Caco-2 (cell line): ENCODE results near the gene PTH2. TPM values are rescaled to one million over a fixed set of nuclear protein-coding genes. Genes with fewer than 3 reads are reported as not detected.

Experiments used
- BruUV-seq: library from RNA; stranded (reverse); fragments of 400-500 nt; replicated peaks from 2 replicates; lab custom pipeline; 2021; lab: Mats Ljungman, UMichigan
- CTCF ChIA-PET: fragments of 300-600 bp; sonication (Branson Sonifier 250); formaldehyde crosslinking; loops from one replicate; lab custom pipeline; 2022; ENCODE audit warnings: antibody characterized with exemption; lab: Charles Lee
- POLR2A ChIA-PET: fragments of 300-600 bp; sonication (Branson Sonifier 250); formaldehyde crosslinking; loops from one replicate; lab custom pipeline; 2022; ENCODE audit warnings: antibody characterized with exemption; lab: Charles Lee
- DNase-seq, 2 experiments: peaks; one replicate each; pipeline versions ENCODE4 v3.0.0 to v3.0.0-alpha.2; 2020 to 2022
- H3K27me3 ChIP-seq: replicated peaks from 2 replicates; pipeline ENCODE4 v1.6.0; 2011; ENCODE audit warnings: low read length; ENCODE audit not compliant: control insufficient read depth, insufficient read depth
- H3K36me3 ChIP-seq: 2 replicates; pipeline ENCODE4 v1.5.1; 2011; ENCODE audit warnings: low read length; ENCODE audit not compliant: control insufficient read depth, insufficient read depth
- H3K4me1 ChIP-seq: fragments of 250-450 bp; sonication (Bioruptor Pico); 2 replicates; pipeline ENCODE4 v1.5.1; 2020; ENCODE audit warnings: mild to moderate bottlenecking
- H3K4me3 ChIP-seq: 2 replicates; pipeline ENCODE4 v1.5.1; 2011; ENCODE audit warnings: low read depth, mild to moderate bottlenecking, control low read depth, low read length
- H3K9me3 ChIP-seq: fragments of 250-450 bp; sonication (Bioruptor Pico); 2 replicates; pipeline ENCODE4 v1.5.1; 2020; ENCODE audit warnings: mild to moderate bottlenecking, moderate library complexity
- H3K27ac Mint-ChIP-seq: one replicate; pipeline ENCODE4 v1.8.0; 2022; ENCODE audit warnings: mixed read lengths; ENCODE audit not compliant: unreplicated experiment
- H3K27me3 Mint-ChIP-seq: one replicate; pipeline ENCODE4 v1.8.0; 2022; ENCODE audit warnings: mixed read lengths; ENCODE audit not compliant: insufficient read depth, unreplicated experiment
- H3K36me3 Mint-ChIP-seq: one replicate; pipeline ENCODE4 v1.8.0; 2022; ENCODE audit warnings: mild to moderate bottlenecking, mixed read lengths; ENCODE audit not compliant: insufficient read depth, unreplicated experiment
- H3K4me1 Mint-ChIP-seq: one replicate; pipeline ENCODE4 v1.8.0; 2022; ENCODE audit warnings: low read depth, mixed read lengths; ENCODE audit not compliant: unreplicated experiment
- H3K4me3 Mint-ChIP-seq: one replicate; pipeline ENCODE4 v1.8.0; 2022; ENCODE audit warnings: mild to moderate bottlenecking, moderate library complexity, mixed read lengths; ENCODE audit not compliant: unreplicated experiment
- H3K9me3 Mint-ChIP-seq: one replicate; pipeline ENCODE4 v1.8.0; 2022; ENCODE audit warnings: mixed read lengths; ENCODE audit not compliant: unreplicated experiment
- intact Hi-C: fragments of 100-400 bp; cut with micrococcal nuclease; formaldehyde crosslinking; loops from one replicate; pipeline ENCODE4 v1.10.0; 2022; ENCODE audit not compliant: unreplicated experiment
- total RNA-seq: library from RNA; stranded (reverse); gene quantifications from 2 replicates; pipeline ENCODE4 v1.2.3, GENCODE V29; 2022
- TF ChIP-seq, protein P1 (sequence below), 2 experiments: fragments of 200-600 bp in 1 of 2; IDR thresholded peaks; 1 replicate in 1 of 2; 2 replicates in 1 of 2; pipeline versions ENCODE4 v1.5.1 to v1.8.0; 2011 to 2022; ENCODE audit warnings: antibody characterized with exemption in 1 of 2, control low read depth in 1 of 2, inconsistent platforms in 1 of 2, low read depth in 1 of 2, low read length in 1 of 2, mild to moderate bottlenecking in 1 of 2, moderate library complexity in 1 of 2; ENCODE audit not compliant: insufficient read depth in 1 of 2, severe bottlenecking in 1 of 2, unreplicated experiment in 1 of 2

The PTH2 gene
- total RNA-seq, 1 experiment from 2014 or later = not detected

DNA sequence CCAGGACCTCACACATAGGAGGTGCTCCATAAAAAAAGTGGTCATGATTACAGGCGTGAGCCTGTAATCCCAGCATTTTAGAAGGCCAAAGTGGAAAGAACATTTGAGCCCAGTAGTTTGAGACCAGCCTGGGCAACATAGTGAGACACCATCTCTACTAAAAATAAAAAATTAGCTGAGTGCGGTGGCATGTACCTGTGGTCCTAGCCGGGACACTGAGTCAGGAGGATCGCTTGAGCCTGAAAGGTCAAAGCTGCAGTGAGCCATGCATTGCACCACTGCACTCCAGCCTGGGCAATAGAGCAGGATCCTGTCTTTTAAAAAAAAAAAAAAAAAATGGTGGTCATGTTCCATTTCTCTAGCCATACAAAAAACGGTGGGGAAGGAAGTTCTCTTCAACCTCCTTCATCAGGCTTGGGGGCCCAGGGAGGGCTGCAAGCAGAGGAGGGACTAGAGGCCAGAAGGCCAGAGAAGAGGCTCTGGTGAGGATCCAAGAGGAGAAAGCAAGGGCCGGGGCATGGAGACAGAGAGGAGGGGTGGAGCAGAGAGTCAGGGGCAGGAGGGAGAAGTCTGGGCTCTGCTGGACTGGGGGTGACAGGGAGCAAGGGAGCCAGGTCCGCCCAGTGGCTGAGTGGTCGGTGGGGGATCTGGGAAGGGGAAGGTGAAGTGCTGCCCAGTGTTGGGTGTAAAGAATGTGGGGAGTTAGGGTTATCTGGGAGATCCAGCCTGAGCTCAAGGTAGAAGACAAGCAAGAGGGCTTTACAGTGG lies 26.3 kb downstream of the PTH2 start:
- Histone ChIP-seq H3K36me3 (no peaks in the 10 kb centered on the region), H3K4me1 (peaks cover 28% of the 10 kb centered on the region), H3K9me3 (no peaks in the 10 kb centered on the region), H3K4me3 (no peak overlapping the region), H3K27me3 (no peaks in the 10 kb centered on the region)
- no peaks in the 10 kb centered on the region for H3K36me3 Mint-ChIP-seq
- no peak overlapping the region for H3K27ac Mint-ChIP-seq
- TF ChIP-seq, protein P1, sequence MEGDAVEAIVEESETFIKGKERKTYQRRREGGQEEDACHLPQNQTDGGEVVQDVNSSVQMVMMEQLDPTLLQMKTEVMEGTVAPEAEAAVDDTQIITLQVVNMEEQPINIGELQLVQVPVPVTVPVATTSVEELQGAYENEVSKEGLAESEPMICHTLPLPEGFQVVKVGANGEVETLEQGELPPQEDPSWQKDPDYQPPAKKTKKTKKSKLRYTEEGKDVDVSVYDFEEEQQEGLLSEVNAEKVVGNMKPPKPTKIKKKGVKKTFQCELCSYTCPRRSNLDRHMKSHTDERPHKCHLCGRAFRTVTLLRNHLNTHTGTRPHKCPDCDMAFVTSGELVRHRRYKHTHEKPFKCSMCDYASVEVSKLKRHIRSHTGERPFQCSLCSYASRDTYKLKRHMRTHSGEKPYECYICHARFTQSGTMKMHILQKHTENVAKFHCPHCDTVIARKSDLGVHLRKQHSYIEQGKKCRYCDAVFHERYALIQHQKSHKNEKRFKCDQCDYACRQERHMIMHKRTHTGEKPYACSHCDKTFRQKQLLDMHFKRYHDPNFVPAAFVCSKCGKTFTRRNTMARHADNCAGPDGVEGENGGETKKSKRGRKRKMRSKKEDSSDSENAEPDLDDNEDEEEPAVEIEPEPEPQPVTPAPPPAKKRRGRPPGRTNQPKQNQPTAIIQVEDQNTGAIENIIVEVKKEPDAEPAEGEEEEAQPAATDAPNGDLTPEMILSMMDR (IDR thresholded peaks at IDR 0.05; ENCODE audit: insufficient read depth in 1 of 2, low read depth in 1 of 2, low read length in 1 of 2, severe bottlenecking in 1 of 2, unreplicated experiment in 1 of 2) = no peak
- POLR2A ChIA-PET = interaction anchor here (0.6 kb wide), 1 partner anchor 1969 kb away, joined by 5 read pairs; no protein-coding TSS in a partner anchor
- H3K27me3 Mint-ChIP-seq = peaks cover 2% of the 10 kb centered on the region
- peaks cover 17% of the 10 kb centered on the region for H3K4me1 Mint-ChIP-seq
- no peak for DNase-seq
- intact Hi-C loops = no loop called here
- BruUV-seq = no TSS peak
- CTCF ChIA-PET = interaction anchor here (0.5 kb wide), 1 partner anchor 55 kb away, joined by 5 read pairs; the partner anchor contains the start of gene PIH1D1
- no peaks in the 10 kb centered on the region for H3K9me3 Mint-ChIP-seq
- no peak overlapping the region for H3K4me3 Mint-ChIP-seq

DNA sequence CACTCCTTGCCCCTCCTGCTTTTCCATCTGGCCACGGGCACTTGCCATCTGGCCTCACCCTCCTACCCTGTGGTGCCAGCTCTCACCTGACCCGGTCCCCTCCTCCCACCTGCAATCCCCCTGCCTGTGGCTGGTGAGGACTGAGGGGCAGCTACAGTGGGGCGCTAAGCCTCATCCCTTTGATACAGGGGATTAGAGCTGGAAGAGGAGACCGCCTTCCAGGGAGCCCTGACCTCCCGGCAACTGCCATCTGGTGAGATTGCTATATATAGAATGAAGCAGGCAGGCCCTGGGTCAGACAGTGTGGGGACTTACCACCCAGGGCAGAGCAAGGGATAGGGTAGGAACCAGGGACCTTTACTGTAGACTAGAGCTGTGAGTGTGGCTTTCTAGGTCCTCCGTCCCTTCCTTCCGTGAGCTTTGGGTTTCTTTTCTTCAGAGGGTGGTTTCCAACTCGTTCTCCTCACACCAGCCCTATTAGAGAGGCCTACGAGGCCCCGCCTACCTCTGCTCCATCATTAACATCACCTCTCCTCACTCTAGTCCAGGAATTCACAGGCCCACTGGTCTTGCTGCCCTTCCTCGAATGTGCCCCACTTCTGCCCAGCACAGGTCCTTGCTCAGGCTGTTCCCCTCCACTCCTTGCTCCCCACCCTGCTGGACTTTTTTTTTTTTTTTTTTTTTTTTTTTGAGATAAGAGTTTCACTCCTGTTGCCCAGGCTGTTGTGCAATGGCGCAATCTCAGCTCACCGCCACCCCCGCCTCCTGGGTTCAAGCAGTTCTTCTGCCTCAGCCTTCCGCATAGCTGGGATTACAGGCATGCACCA lies 27.4 kb downstream of the PTH2 start:
- no peak for DNase-seq
- CTCF ChIA-PET = interaction anchor here (0.5 to 1.1 kb wide), 2 partner anchors 47 to 56 kb away, joined by 4 to 5 read pairs; partner anchors contain the start of gene PIH1D1
- Histone ChIP-seq H3K4me3 (no peak overlapping the region), H3K36me3 (no peaks in the 10 kb centered on the region), H3K27me3 (no peaks in the 10 kb centered on the region), H3K9me3 (no peaks in the 10 kb centered on the region), H3K4me1 (peaks cover 28% of the 10 kb centered on the region)
- BruUV-seq = no TSS peak
- intact Hi-C loops = no loop called here
- POLR2A ChIA-PET = interaction anchor here (0.6 kb wide), 1 partner anchor 1967 kb away, joined by 5 read pairs; no protein-coding TSS in a partner anchor
- H3K4me3 Mint-ChIP-seq = no peak overlapping the region
- no peaks in the 10 kb centered on the region for H3K9me3 Mint-ChIP-seq
- no peak overlapping the region for H3K27ac Mint-ChIP-seq
- TF ChIP-seq, protein P1 (IDR thresholded peaks at IDR 0.05; ENCODE audit: insufficient read depth in 1 of 2, low read depth in 1 of 2, low read length in 1 of 2, severe bottlenecking in 1 of 2, unreplicated experiment in 1 of 2) = no peak
- H3K4me1 Mint-ChIP-seq = peaks cover 20% of the 10 kb centered on the region
- H3K27me3 Mint-ChIP-seq = peaks cover 3% of the 10 kb centered on the region
- no peaks in the 10 kb centered on the region for H3K36me3 Mint-ChIP-seq

GRCh38 chr19:49393881-49394280 lies 29.4 kb downstream of the PTH2 start:
- peaks cover 4% of the 10 kb centered on the region for H3K27me3 Mint-ChIP-seq
- CTCF ChIA-PET = interaction anchor here (0.6 to 2.7 kb wide), 4 partner anchors 31 to 296 kb away, joined by 3 to 7 read pairs (median 4); partner anchors contain the start of gene TEAD2
- H3K36me3 ChIP-seq = no peaks in the 10 kb centered on the region
- POLR2A ChIA-PET = no interaction called here
- no peaks in the 10 kb centered on the region for H3K9me3 ChIP-seq
- no peak overlapping the region for H3K4me3 Mint-ChIP-seq
- H3K36me3 Mint-ChIP-seq = no peaks in the 10 kb centered on the region
- H3K4me1 ChIP-seq = peaks cover 18% of the 10 kb centered on the region
- TF ChIP-seq, protein P1 (IDR thresholded peaks at IDR 0.05; ENCODE audit: insufficient read depth in 1 of 2, low read depth in 1 of 2, low read length in 1 of 2, severe bottlenecking in 1 of 2, unreplicated experiment in 1 of 2) = no peak
- no peak for DNase-seq
- no peak overlapping the region for H3K27ac Mint-ChIP-seq
- intact Hi-C loops = loop anchor here (2.0 kb wide), 1 partner anchor 177 kb away; no protein-coding TSS in a partner anchor
- H3K9me3 Mint-ChIP-seq = no peaks in the 10 kb centered on the region
- no TSS peak for BruUV-seq
- H3K27me3 ChIP-seq = no peaks in the 10 kb centered on the region
- H3K4me3 ChIP-seq = no peak overlapping the region
- peaks cover 23% of the 10 kb centered on the region for H3K4me1 Mint-ChIP-seq
